Superior temporal gyrus (tissue), 1 donor: ENCODE measurements around the gene C4orf17.
A peak's percentile ranks its signal among the peaks of the same experiment; 100 is the strongest.

Source experiments
- DNase-seq: peaks from one replicate; pipeline ENCODE4 v3.0.0-alpha.2; 2016; ENCODE audit errors: extremely low spot score

C4orf17 gene

GRCh38 chr4:99536848-99537247, 26.0 kb downstream of the C4orf17 start:
- DNase-seq = no peak

GRCh38 chr4:99537674-99538073, 26.9 kb downstream of the C4orf17 start:
- no peak for DNase-seq

GRCh38 chr4:99540277-99540939, 29.6 kb downstream of the C4orf17 start:
- DNase-seq = no peak

GRCh38 chr4:99552872-99553271, 42.1 kb downstream of the C4orf17 start:
- no peak for DNase-seq

DNA sequence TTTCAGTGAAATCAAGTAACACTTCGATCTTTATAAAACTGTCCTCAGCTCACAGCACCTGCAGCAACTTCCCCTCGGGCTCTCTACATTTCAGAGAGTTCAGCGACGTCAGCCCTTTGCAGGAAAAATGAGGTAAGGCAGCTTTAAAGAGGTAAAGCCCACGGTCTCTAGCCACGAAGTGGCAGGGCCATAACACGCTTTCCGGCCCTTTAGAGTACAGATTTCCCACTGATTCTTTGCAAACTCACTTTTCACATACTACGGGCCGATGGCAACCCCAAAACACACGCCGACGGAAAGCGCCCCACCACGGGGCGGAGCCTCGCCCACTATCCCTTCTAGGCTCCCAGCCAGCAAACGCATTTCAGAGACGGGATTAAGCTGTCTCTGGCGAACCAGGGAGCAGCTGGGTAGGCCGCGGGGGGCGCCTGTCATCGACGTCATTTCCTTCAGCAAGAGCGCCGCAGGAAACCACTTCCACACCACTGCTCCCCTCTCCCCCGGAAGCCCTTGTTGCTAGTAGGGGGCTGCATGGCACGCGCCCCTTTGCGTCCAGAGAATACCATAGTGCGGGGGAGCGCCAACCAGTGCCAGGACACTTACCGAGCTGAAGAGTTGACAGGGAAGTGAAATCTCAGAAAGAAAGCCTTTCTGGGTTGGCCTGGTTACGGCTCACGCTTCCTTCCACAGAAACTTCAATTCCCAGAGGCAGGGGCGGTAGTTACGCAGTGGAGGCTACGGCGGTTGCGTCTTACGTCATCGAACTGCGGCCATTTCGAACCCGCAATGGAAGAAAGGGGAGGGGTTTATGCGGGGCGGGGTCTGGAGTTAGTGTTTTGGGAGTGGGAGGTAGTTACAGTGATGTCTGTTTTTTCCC, 52.7 kb downstream of the C4orf17 start, which contains the start of gene TRMT10A:
TSS of gene TRMT10A (minus strand) at position 730 of the 877 bp plus-strand sequence. CDS start 4,701 bp downstream, outside the sequence.
- peak; percentile 99 for DNase-seq

DNA sequence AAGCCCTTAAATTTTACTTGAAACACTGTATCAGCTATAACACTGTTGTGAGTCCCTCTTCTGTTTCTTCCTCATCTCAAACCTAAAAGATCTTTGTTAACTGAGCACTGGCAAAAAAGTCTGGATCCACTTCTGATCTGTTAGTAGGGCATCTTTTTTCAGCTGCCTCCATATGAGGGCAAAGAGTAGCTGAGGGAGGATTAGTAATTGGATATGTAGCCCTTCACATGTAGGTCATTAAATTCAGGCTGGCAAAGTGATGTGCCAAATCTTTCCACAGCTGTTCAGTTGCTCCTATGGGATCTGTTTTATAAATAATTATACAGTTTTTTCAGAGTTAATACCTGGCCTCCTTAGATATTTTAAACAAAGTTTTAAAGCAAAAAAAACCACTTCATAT, 54.1 kb downstream of the C4orf17 start:
- no peak for DNase-seq

DNA sequence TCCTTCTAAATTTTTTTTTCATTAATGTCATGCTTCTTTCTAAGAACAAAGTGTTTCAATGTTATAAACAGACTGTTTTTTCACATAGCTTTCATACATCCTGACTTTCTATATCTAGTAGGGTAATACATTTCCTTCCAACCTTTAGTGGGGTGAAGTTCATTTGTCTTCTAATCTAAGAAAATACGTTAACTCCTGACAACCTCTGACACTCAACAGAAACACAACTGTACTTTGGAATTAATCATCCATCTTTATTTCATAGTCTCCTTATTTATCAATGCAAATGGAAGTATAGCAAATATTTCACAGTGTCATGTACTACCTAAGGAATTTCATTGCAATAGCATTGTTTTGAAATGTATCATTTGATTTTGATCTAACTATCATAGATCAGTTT, 61.1 kb downstream of the C4orf17 start:
- no peak for DNase-seq

GRCh38 chr4:99572527-99573240, 61.9 kb downstream of the C4orf17 start:
- DNase-seq = no peak

GRCh38 chr4:99573735-99574368, 63.0 kb downstream of the C4orf17 start:
- DNase-seq = no peak

DNA sequence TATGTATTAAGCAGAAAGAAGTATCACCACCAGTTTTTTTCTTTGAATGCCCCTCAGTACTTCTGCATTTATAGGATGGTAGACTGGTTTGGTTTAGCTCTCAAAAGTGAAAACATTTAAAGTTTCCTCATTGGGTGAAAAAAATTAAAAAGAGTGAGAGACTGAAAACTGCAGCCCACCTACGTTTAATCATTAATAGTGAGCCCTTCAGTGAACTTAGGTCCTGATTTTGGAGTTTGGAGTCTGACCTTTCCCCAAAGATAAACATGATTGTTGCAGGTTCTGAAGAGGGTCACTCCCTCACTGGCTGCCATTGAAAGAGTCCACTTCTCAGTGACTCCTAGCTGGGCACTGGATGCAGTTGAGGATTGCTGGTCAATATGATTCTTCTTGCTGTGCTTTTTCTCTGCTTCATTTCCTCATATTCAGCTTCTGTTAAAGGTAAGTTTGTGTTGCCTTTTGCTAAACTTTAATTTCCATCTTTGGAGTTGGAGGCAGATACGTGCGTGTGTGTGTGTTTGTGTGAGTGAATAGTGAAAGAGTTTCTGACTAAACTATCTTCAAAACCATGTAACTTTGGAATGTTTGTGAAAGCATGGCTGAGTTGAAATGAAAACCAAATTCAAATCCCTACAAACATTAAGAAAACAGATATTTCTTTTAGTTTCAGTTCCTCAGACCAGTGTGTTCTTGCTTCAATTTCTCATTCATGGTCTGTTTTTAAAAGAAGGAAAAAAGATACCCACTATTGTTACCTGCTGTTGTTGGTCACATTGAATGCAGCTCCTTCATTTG, 63.9 kb downstream of the C4orf17 start, which contains the start of gene MTTP:
TSS of gene MTTP (plus strand) at position 295 of the 795 bp plus-strand sequence. CDS start at position 381, 86 bp downstream.
- no peak for DNase-seq

GRCh38 chr4:99578714-99579113, 67.9 kb downstream of the C4orf17 start:
- DNase-seq = no peak

- no peak for DNase-seq
These were observed 74.7 kb downstream of the C4orf17 start for GRCh38 chr4:99585516-99585915.

GRCh38 chr4:99586322-99586721, 75.5 kb downstream of the C4orf17 start:
- no peak for DNase-seq

- no peak for DNase-seq
These were observed 76.0 kb downstream of the C4orf17 start for GRCh38 chr4:99586797-99587196.

GRCh38 chr4:99587309-99587708, 76.5 kb downstream of the C4orf17 start:
- no peak for DNase-seq

DNA sequence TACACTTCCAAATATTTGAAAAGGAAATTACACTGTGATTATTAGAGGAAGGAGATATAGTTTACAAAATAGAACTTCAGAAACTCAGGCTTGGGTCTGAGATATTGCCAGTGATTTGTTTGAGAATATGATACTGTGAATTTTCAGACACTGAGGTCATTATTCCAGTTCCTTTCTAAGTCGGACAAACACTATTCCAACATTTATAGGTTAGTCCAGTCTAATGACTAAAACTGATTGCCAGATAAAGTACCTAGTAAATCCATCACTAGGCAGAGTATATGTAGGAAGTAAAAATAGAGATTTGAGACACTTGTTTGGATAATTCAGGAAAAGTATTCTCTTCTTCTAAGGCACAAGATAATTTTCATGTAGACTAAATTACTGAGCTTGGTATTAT, 77.0 kb downstream of the C4orf17 start:
- no peak for DNase-seq

DNA sequence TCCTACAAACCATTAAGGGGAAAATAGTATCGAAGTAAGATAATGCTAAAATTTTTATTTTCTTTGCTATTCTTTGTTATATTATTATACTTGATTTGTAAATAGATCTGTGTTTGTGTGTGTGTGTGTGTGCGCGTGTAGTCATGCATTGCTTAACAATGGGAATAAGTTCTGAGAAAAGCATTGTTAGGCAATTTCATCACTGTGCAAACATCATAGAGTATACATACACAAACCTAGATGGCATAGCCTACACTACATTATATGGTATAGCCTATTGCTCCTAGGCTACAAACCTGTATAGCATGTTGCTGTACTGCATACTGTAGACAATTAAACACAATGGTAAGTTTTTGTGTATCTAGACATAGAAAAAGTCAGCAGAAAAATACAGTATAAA, 80.9 kb downstream of the C4orf17 start:
- DNase-seq = no peak
